GM12801 (cell line): ENCODE data around the gene TTLL11.

Source experiments
- TF ChIP-seq, protein P1 (sequence below): IDR thresholded peaks from one replicate; pipeline ENCODE4 v1.5.1; 2011; ENCODE audit warnings: control low read depth; ENCODE audit not compliant: insufficient read length; ENCODE audit errors: extremely low read depth

TTLL11 gene

DNA sequence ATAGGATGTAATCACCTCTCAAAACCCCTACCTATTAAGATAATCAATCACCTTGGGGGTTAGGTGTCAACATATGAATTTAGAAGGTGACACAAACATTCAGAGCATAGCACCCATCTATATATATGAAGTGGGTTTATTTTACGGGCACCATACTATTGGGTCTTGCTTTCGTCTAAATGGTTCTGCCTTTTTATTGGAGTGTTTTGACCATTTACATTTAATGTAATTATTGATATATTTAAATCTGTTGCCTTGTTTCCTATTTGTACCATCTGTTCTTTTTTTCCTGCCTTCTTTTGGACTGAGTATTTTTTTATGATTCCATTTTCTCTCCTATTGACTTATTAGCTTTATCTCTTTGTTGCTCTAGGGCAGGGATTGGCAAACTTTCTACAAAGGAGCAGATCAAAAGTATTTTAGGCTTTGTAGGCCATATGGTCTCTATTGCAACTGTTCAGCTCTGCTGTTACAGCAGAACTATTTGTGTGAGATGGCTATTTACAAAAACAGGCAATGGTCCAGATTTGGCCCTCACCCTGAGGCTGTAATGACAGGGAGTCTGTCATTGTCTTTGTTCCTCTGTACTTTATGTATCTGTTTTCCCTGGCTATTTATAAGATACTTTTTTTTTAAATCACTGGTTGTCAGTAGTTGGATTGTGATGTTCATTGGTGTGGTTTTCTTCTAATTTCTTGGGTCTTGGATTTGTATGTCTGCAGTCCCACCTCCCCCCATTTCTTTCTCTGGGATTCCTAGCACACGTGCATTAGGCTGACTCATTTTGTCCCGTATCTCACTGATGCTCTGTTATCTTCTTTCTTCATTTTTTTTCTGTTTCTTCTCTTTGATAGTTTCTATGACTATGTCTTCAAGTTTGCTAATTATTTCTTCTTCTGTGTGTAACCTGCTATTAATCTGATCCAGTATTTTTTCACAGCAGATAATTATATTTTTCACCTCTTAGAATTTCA, 314.6 kb downstream of the TTLL11 start:
- TF ChIP-seq, protein P1, sequence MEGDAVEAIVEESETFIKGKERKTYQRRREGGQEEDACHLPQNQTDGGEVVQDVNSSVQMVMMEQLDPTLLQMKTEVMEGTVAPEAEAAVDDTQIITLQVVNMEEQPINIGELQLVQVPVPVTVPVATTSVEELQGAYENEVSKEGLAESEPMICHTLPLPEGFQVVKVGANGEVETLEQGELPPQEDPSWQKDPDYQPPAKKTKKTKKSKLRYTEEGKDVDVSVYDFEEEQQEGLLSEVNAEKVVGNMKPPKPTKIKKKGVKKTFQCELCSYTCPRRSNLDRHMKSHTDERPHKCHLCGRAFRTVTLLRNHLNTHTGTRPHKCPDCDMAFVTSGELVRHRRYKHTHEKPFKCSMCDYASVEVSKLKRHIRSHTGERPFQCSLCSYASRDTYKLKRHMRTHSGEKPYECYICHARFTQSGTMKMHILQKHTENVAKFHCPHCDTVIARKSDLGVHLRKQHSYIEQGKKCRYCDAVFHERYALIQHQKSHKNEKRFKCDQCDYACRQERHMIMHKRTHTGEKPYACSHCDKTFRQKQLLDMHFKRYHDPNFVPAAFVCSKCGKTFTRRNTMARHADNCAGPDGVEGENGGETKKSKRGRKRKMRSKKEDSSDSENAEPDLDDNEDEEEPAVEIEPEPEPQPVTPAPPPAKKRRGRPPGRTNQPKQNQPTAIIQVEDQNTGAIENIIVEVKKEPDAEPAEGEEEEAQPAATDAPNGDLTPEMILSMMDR = no peak

DNA sequence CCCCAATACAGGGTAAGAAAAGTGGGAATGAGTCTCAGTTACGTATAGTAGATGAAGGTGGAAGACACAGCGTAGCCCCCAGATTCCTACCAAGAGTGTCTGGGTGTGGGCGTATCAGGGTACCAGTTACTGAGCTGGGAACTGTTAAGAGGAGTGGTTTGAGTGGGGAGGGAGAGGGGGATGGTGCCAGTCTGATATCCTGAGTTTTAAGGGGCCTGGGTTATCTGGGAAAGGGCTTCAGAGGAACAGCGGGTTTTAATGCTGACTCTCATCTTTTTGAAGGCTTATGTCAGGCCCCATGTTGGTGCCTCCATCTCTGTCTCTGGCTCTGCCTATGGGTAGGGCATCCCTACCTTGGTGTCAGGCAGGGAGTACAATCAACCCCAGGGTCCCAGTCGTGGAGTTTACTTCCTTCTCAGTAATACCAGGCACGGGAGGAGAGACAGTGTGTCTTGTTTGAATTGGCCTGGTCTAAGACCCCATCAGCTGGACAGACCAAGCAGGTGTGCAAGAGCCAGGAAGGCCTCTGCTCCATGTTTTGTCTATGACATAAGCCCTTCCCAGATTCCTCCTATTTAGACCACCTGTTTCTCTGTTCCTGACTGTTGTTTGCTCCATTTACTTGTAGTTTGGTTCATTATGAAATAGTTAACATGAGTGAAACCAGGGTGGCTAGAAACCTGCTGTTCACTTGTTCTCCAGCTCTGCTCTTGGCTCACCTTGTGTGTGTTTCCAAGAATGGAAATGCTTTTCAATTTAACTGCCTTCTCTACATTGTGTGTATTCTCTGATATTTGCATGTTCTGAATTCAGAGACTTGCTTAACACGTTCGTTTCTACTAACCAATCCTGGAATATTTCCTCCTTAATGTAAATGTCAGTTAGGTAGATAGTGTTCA, 316.1 kb downstream of the TTLL11 start:
- TF ChIP-seq, protein P1 = no peak

DNA sequence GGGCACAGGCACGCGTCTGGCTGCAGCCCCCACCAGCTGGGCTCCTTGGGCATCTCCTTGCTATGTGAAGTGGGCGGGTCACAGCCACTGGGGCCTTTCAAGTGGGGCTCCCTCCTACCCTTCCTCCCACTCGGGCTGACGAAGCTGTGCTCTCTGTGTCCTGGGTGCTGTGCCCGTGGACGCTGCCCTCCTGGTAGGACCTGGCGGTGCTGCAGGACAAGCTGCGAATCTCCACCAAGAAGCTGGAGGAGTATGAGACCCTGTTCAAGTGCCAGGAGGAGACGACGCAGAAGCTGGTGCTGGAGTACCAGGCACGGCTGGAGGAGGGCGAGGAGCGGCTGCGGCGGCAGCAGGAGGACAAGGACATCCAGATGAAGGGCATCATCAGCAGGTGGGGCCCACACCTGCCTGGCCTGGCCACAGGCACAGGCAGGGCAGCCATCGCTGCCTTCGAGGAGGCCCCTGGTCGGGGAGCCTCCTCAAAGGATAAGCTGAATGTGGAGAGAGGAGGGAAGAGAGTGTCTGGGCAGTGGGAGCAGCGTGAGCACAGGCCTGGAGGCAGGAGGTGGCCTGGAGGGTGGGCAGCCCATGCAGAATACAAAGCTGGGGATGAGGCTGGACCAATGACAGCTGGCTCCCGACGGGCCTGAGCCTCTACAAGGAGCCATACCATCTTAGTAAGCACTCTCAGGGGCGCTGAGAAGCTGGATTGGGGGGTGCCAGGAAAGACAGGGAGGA, 316.9 kb downstream of the TTLL11 start:
- TF ChIP-seq, protein P1 = no peak

DNA sequence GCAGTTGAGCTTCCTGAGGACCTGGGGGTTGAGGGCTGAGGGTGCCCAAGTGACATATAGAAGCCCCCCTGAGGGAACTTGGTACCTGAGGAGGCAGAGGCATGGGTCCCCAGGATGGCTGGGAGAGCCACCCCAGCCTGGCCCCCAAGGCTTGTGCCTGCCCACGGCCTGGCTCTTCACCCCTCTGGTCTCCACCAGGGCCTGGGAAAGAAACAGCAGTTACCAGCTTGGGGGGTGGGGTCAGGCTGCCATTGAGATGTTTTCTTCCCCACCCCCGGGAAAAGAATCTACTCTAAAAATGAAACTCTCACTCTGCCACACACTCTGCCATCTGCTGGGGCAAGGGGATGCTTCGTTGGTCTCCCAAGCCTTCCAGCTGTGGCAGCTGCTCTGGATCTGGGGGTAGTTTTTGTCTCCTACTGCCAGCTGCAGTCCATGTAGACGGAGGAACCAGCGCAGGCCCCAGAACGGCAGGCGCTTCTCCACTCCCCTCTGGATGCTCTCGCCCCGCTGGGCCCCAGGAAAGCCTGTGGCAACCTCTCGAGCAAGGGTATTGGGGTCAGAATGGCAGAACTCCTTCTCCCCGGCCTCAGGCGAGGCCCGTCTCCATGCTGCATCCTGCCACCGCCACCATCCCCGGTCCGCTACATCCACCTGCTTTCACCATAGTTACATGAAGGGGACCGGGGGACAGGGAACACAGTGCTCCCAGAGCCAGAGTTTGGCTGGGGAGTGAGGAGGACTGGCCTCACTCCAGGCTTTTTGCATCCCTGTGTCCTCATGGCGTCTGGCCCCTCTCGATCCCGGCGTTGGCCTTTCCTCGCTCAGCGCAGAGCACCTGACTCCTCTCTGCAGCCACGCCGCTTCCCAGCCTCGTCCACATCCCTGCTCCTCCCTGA, 318.1 kb downstream of the TTLL11 start:
- TF ChIP-seq, protein P1 = no peak

DNA sequence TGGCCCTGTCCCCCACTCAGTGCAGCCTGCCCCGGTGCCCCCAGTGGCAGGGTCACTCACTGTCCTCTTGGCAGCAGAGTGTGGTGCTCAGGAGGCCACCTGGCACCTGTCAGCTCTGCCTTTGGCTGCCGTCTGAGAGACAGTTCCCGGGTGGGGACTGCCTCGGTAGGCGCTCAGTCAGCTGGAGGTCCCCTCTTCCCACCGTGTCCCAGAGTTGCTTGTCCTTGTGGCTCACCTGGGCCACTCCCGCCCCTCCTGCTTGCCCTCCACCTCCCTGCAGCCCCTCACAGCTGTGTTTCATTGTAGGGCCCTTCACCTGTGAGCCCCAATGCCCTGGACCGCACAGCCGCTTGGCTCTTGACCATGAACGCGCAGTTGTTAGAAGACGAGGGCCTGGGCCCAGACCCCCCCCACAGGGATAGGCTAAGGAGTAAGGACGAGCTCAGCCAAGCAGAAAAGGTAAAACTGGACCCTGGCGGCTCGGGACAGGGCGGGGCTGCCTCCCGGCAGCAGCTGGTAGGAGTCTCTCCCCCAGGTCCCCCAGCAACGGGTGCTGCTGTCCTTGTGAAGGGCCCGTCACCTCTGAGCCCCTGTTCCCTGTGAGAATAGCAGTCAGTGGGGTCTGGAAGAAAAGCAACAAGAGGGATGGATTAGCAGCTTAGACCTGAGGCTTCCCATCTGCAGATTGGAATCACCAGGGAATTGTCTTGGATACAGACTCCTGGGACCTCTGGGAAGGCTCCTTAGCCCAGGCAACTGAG, 319.0 kb downstream of the TTLL11 start:
- TF ChIP-seq, protein P1 = no peak

DNA sequence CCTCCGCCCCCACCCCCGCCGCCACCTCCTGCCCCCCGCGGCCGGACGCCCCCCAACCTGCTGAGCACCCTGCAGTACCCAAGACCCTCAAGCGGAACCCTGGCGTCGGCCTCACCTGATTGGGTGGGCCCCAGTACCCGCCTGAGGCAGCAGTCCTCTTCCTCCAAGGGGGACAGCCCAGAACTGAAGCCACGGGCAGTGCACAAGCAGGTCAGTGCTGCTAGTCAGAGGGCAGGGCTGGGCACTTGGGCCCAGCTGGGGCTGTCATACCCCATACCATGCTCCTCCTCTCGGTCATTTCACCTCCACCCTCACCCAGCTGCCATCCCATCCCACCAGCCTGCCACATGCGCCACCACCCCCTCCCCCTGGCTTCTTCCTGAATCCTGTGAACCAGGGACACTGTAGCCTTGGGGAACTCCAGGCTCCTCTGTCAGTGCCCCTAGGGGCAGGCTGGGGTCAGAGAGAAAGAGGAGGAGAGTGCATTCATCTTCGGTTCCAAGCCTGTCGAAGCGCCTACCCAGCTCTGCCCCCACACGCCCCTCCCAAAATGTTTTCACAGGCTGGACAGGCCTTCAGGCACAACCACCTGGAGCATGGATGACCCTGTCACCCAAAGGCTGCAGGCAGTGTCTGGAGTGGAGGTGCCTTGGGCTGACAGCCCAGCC, 319.7 kb downstream of the TTLL11 start:
- TF ChIP-seq, protein P1 = no peak
